GM19372 (cell line): ENCODE results near the gene TCF4.
"Not testable (repeated sequence)": the region's sequence is repeated elsewhere in the genome, so short reads cannot be mapped to it uniquely, and the experiment has no call there.

Experiments used
- ATAC-seq: cut with Tn5 transposase; IDR thresholded peaks from one replicate; pipeline ENCODE4 v1.9.1; 2021; ENCODE audit warnings: mild to moderate bottlenecking, low read depth, moderate library complexity; ENCODE audit not compliant: unreplicated experiment

Gene TCF4

DNA sequence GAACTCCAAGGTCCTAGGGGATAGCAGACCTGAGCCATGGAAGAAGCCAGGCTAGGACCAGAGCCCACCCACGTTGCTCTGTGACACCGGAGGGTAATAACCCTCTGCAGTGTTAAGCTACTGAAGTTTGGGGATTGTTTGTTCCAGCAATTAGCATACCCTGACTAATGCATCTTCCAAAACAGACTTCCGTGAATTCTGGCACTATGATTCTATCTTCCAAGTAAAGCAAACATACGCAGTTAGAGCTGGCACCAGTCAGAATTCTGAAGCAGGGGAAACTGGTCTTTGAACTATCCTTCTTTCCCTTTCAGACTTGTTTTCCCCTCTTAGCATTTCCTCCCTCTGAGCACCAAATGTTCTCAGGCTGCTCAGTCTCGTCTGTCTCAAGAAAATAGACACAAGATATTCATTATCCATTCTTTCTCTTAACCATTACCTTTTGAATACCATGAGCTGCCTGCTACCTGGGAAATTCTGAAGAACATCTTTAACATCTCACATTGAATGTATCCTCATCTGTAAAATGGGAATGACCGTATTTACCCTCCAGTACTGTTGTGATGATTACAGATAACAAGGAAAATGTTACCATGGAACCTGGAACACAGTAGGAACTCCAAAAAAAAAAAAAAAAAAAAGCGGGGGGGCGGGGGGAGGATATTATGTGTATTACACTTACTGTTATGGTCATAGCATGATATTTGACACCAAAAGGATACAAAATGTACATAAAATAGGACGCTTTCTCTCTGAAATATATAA, 108.2 kb downstream of the TCF4 start:
- no peak for ATAC-seq

DNA sequence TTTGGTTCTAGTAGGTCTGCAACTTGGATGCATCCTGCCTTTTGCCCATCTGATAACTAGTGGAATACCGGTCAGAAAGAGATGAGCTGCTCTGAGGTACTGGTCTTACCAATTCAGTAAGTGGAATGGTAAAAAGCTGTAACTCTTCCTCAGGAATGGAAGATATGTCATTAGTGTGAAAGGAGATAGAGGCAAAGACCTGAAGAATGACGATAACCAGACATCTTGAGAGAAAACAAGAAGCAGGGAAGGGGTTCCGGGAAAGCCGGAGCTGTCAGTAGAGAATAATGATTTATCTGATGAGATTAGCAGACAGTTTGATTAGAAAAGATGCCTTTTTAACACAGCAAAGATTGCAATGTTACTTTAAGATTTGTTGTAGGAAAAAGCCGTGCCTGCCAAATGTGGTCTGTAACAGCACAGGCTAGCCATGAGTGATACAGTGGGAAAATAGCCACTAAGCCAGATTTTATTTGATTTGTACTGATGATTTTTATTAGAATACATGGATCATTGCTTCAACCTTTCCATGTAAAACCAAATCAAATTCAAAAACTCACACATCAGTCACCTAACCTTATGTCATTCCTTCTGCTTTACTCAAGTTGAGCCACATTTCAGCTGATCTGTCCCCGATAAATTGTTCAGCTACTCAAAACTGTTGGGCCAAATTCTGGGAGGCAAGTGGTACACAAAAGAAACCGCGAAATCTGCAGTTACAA, 110.0 kb downstream of the TCF4 start:
- ATAC-seq, result no peak

DNA sequence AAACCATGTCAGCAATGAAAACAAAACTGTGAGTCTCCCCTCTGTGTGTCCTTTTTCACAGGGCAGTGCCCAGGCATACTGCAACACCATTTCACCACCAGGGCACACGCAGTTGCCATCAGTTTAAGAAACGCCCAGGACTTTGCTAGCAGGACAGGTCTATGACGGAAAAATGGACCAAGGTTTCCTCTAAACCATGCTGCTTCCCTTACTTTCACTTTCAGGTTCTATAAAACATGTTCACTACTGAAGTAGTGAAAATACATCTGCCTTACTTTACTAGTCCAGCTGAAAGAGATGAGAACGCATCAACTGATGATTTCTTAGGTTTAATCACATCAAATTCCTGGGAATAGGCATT, 110.5 kb downstream of the TCF4 start:
- ATAC-seq, result peak; percentile 93

DNA sequence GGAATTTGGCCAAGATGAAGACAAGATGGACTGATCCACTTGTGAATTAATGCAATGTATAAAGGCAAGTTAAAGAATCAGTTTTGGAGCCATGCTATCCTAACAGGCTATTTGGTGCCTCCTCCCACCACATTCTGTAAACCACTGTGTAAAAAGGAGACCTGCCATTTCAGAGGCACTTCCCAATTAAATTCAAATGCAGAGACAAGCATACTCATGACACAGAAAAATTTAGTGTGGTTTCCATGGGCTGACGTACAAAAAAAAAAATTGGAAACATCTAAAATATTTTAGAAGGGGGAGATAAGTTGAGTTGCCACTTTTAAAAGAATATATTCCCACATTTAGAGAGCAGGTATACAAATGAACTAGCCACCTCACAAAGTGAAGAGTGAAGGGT, 112.1 kb downstream of the TCF4 start:
- no peak for ATAC-seq

DNA sequence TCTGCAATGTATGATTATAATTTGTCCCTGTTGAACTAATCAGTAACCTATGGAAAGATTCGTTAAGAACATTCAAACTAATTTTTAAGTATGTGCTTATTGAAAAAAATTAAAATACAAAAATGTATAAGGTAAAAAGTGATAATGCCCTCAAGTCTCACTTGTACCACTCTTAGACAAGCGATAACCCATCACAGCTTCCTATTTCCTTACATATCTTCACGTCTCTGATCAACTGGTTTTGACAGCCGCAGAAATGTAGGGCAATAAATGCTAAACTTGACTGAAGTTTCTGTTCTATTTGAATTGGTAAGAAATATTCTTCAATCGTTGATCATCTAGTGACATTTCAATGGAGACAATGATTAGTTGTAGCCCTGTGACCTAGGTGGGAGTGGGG, 112.5 kb downstream of the TCF4 start:
- no peak for ATAC-seq

DNA sequence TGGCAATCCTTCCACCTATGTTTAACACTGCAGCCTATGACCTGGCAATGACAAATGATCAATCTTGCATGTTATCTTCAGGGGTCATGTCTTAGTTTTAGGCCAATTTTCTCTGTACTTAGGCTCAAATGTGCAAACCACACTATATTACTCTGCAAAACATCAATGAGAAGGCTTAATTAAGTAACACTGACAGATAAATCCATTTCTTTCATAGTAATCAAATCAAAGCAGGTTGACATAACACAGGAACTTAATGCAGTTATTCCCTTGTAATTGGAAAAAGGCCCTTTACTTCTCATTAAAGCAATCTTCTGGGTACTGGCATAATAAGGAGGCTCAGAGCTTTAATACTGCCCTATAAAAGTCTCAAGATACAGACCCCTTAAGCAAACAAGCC, 114.4 kb downstream of the TCF4 start:
- no peak for ATAC-seq

DNA sequence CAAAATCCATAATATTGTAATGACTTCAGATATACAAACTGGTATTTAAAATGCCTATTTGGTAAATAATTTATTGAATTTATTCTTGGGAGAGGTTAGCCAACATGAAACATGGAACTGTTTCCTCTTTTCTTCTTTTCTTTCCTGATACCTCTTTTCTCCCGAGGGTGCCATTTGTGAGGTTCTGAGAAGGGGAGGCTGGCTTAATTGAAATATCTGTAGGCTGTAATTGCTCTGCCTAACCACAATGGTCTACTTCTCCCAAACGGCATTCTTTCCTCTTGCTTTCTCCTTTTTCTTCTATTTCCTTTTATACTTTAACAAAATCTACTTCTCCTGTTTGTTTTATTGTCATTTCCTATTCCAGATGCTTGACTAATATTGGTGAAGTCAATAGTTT, 114.9 kb downstream of the TCF4 start:
- no peak for ATAC-seq

DNA sequence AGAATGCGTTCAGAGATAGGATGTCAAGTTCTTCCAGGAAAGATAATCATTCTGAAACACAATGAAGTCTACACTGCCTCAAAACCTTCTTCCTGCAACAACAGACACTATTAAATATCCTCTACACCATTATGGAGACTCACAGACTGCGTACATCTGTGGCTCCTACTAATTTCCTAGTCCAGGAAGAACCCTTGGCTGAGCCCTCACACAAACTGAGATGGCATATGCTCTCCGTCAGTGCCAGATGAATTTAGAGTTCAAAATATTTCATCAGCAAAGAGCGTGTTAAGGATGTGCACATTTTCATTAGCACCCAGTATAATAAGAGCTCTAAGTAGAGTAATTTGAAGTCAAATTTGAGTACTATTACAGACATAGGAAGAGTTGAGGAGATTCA, 117.2 kb downstream of the TCF4 start:
- ATAC-seq, result no peak

GRCh38 chr18:55469134-55469533, 118.9 kb downstream of the TCF4 start:
- not testable (repeated sequence) for ATAC-seq

GRCh38 chr18:55466789-55467188, 121.2 kb downstream of the TCF4 start:
- no peak for ATAC-seq

GRCh38 chr18:55465313-55465712, 122.7 kb downstream of the TCF4 start:
- no peak for ATAC-seq

GRCh38 chr18:55464581-55464980, 123.4 kb downstream of the TCF4 start:
- no peak for ATAC-seq

- ATAC-seq, result no peak
Measured at GRCh38 chr18:55462652-55463051, 125.3 kb downstream of the TCF4 start.

GRCh38 chr18:55461848-55462247, 126.1 kb downstream of the TCF4 start:
- no peak for ATAC-seq

DNA sequence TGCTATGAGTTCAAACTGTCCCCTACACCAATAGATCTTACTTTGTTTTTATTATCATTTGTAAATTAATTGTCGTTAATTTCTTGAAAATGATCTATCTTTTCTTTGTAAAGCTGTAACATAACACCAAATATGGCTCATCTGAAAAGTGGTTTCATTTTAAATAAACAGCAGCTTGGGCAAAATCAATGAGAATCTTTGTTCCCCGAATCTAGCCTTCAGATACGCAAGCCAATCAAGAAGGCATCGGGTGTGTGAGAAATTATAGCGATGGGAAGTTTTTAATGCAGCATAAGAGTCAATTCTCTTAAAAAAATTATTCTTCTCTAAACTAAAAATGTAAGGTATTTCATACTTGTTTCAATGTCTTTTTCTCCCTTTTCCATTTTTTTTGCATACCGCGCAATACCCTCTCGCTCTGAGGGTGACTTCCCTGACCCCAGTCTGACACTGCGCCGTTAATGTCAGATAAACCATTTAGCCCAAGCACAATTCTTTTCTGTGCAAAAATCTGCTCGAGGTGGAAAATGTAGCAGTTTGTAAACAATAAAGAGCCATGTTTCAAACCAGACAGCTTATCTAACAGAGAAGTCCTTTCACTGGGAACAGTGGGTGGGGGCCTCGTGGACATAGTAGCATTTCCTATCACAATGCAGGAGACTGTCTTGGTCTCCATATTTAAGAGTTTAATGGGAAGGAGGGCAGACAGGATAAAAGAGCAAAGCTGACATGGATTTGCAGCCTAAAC, 129.4 kb downstream of the TCF4 start:
- no peak for ATAC-seq

DNA sequence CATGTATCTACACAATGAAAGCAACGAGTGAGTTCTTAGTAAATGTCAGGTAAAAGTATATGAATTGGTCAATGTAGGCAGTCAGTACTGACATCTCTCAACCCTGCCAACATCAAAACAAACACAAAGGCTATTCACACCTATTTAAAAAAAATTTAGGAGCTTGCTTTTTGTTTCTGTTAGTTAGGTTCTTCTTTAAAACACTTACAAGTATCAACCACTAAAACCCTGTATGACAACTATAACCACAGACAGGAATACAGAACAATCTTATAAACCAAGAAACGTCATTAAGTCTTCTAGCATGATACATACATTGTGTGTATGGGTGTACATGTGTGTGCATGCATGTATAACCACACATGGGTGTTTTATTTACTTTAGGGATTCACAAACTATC, 131.0 kb downstream of the TCF4 start:
- ATAC-seq, result no peak

DNA sequence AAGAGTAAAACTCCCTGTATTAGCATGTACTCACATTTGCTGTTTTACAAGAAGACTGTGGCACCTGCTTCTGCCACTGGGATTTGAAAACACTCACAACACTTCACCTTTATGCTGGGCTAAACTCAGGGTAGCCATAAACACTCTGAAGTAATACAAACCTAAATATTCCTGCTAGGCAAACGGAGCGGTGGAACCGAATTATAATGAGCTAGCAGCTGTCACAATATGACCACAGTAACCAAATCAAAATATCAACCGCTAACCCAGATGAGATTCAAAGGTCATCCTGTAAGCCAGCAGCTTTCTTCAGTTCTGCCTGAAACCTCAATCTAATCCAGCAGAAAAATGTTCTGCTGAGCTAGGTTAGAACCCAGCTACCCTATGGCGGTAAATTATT, 132.1 kb downstream of the TCF4 start:
- no peak for ATAC-seq

- no peak for ATAC-seq
Measured at GRCh38 chr18:55453186-55453585, 134.8 kb downstream of the TCF4 start.

DNA sequence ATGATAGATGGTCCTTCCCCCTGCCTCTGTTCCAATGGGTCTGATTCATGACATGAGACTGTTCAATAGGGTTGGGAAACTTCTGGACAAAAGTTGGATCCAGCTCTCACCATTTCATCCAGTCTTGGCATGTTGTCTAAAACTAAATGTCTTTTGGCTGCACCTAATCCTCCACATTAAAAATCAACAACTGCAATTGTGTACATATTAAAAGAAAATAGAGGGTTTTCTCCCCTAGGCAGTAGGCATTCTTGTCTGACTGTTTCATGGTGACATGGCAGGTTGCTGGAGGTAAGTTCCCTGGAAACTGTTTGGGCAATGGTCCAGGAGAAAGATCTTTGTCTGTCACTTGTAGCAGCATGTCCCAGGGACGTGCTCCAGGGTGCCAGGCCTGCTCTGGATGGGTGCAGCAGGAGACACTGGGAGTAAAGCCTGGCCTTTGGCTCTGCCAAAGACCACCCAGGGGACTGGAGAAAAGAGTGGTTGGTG, 135.8 kb downstream of the TCF4 start:
- no peak for ATAC-seq

DNA sequence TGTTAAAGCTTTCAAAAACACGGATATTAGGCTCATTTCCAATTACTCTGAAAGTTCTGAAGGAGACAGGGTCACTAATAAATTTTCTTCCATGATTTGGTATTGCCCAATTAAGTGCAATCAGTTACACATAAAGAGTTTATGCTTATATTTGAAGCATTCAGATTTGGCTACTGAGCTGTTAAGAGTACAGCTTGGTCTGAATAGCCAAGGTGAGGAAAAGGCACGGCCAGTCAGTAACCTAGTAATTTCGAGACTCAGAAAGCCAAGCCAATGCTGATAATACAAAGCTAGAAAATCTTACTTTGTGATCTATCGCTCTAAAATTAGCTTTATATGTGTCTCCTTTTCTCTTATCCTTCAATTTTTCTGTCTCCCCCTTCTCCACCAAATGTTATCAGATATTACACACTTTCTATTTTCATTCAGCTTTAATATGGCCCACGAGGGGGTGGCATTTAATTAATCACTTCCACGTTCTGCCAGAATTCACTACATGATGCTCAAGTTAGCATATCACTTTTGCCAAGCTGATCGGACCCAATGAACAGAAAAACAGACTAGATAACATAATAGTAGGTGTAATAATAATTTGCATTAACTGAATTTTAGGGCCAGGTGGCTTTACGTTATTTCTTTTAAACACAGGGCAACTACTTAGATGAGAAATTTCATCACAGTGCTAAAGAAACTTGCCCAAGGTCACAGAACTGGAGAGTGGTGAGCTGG, 138.4 kb downstream of the TCF4 start:
- ATAC-seq, result no peak

- ATAC-seq, result no peak
Measured at GRCh38 chr18:55448420-55448819, 139.6 kb downstream of the TCF4 start.
